ENCODE data around the gene SLC1A2.

Gene SLC1A2

DNA sequence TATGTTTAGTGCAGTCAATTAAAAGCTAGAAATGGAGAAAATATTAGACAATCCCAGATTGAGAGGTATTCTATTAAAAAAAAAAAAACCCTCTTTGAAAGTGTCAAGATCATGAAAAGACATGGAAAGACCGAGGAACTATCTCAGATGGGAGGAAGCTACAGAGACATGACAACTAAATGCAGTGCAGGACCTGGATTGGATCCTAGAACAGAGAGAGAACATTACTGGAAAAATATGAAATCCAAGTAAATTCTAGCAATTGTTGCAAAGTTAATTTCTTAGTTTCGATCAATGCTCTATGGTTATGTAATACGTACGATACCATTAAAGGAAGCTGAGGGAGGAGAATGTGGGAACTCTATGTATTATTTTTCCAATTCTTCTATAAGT is 43.2 kb downstream of the SLC1A2 start:
- DNase-seq (ENCODE audit: low spot score), result no peak

DNA sequence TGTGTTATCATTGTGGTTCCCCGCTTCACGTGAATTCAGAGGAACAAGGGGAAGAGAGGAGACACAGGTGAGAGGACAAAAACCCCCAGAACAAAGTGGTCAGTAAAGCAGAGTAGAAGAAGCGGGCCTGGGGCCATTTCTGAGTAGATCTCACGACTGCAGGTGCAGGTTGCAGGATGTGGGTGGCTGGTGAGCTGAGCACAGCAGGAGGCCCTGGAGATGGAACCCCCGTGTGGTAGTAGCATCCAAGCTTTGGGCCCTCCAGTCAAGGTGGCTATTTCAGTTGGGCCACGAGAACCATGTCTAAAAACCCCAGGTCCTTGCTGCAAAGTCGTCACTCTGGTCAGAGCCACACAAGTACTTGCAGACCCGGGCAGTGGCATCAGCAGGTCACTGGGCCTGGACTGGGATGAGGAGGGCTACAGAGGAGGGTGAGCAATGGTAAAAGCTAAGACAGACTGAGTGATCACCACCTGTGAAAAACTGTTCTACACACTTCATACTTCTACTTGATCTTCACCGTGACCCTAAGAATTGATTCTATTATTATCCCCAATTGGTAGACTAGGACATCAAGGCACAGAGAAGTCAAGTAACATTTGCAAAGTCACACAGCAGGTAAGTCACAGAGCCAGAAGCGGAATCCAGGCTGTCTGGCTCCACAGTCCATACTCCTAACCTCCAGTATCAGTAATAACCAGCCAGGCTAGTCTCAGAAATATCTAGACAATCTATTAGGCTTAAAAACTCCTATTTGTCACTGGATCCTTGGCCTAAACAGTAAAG is 43.8 kb downstream of the SLC1A2 start:
- DNase-seq (ENCODE audit: low spot score), result no peak

DNA sequence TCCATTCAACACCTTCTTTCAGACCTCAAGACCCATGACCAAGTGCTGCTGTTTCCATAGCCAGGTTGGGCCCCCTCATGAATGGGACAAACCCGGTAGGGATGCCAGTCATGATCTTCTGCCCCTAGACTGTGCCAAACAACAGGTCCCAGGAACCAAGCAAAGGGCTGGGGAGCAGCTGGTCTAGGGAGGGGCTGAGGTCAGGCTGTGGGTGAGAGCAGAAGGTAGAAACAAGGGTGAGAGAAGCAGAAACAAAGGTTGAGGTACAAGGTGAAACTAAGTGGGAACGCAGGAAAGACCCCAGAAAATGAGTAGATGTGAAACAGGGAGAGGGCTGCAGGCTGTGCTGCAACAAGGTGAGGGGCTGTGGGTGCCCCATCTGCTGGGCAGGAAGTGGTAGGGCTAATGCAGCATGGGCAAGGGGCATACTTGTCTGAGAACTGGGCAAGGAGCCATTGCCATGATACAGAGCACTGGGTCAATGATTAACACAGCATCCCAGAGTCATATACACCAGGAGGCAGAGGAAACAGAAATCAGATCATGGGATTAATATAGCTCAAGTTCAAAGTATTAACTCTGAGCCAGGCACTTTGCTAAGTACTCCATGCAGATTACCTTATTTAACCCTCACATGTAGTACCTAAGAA is 45.9 kb downstream of the SLC1A2 start:
- no peak for DNase-seq (ENCODE audit: low spot score)

DNA sequence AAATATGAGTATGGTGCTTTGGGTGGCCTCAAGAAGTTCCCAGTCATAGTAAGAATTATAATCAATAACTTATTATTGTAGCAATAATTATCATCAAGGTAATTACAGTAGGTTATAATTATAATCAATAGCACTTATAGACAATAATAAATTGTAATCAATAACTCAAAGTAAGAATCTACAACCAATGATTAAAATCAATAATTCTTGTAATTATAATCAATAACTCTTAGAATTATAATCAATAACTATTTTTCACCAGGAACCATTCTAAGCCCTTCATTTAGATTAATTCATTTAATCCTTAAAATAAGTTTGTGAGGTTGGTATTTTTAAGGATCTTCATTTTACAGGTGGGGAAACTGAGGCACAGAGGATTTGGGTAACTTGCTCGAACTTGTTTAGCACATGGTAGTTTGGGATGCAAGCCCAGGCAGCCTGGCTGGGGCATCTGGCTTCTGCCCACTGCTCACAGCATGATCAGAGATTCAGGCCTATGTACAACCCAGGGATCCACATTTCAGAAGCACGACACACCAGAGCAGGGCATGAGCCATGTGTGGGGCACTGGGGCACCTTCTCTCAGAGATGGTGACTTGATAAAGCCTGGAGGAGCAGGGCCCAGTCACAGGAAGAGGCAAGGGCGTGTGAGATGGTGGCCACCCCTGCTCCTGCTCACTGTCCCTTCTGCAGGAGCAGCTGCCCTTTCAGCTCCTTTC is 46.6 kb downstream of the SLC1A2 start:
- no peak for DNase-seq (ENCODE audit: low spot score)

DNA sequence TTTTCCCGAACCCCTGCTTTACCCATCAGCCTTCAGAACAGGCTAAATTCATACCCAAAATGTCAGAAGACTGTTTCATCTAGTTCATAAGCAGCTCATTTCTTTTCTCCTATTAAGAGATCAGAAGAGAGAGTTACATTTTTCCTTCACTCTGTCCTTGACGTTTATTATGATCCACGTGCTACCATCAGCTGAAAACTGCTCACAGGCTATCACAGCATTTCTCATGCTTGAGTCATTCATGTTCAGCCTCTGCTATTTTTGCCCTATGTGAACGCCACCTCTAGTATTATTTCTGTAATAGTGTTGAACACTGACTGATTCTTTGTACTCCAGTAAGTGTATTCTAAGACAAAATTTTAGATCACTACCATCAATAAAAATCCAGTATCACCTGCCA is 51.9 kb downstream of the SLC1A2 start:
- no peak for DNase-seq (ENCODE audit: low spot score)

DNA sequence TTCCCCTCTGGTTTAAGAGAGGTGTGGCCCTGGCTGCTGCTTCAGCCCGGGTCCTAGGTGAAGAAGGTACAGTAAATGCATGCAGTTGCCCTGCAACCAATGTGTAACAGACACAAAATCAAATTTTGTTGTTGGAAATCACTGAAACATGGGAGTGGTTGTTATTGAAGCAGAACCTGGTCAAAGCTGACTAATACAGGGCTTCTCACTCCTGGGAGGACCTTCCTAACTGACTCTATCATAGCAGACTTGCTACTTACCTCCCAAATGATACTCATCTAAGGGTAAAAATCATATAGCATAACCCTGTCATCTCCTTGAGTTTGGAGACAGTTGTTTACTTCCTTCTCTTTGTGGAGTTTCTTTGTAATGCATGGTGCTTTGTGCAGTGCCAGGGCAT is 52.6 kb downstream of the SLC1A2 start:
- no peak for DNase-seq (ENCODE audit: low spot score)

DNA sequence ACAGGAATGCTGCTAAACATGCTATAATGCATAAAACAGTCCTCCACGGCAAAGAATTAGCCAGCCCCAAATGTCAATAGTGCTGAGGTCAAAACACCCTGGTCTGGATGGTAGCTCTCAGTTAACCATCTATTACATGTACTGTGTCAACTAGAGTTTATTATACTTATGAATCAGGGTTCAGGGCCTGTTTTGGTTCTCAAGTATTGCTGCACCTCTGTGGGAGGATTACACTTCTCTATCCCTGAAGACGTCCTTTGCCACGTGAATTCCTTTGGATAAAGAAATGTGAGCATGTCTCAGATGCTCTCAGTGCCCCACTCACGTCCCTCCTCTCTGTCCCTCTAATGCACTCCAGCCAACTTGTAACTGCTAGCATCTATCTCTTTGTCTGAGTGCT is 53.4 kb downstream of the SLC1A2 start:
- no peak for DNase-seq (ENCODE audit: low spot score)

DNA sequence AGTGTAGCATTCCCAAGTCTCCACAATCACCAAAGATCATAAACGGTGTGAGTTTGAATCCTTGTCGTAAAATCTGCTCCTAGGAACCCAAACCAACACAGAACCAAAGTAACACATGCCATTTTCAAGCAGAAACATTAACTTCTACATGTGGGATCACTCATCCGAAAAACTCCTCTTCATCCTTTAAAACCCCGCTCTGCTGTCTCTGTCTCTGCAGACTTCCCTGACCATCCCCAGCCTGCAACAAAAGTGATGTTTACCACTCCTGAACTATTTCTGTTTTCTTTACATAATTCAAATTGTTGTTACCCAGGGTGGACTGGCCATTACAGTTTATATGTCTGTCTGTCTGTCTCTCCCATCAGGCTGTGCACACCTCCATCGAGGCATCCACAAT is 54.0 kb downstream of the SLC1A2 start:
- no peak for DNase-seq (ENCODE audit: low spot score)

DNA sequence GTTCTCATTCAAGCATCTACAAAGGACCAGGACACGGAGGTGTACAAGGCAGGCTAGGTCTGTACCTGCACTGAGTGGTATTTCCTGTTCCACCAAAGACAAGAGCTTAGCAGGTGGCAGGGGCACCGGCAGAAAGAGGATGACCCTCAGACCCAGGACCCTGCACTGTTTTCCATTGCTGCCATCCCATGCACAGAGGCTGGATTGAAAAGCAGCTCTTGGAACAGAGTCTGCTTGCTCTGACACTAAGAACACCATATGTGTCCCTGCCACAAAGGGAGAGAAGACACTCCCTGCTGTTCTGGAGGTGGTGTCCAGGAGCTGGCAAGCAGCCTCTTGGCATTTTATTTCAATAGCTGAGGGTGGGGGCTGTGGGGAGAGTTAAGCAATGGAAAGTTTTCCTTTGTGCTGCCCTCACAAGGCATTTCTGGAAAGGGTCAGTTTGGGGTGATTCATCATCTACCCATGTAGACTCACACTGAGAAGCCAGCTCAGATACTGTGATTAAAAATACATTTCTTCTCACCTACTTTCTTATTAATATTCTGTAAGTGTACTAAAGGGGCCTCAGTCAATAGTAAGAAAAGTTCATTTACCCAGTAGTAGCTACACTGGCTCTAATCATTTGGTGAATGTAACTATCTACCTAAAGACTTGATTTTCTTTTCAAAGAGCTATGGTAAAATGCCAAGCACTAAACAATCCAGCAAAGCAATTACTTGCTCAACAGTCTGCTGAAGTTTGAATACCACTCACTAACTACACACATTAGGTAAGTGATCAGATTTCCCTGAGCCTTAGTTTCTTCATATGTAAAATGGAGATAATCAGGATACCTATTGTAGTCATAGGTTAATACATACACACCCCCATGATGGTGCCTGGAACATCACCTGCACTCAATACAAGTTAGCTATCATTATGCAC is 55.2 kb downstream of the SLC1A2 start:
- no peak for DNase-seq (ENCODE audit: low spot score)

DNA sequence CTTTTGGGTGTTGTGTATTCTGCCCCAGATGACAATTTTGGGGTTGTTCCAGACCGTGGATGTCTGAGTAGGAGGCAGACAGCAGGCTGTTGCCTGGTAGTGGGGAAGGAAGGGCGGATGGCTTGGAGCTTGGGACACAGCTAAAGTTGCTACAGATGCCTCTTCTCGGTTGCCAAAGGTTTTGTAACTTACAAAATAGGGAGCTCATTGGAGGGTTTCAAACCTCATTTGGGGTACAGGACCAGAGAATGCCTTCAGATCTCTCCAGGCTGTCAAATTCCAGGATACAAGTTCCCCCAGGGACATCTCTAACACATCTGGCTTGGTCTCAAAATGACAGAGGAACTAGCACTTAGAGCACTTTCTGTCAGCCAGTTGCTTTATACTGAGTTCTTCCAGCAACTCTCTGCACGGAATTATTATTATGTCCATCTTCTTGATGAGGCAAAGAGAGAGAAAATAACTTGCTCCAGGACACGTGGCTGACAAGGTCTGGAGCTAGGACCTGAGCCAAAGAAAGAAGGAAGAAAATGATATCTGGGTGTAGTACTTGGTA is 56.0 kb downstream of the SLC1A2 start:
- no peak for DNase-seq (ENCODE audit: low spot score)

DNA sequence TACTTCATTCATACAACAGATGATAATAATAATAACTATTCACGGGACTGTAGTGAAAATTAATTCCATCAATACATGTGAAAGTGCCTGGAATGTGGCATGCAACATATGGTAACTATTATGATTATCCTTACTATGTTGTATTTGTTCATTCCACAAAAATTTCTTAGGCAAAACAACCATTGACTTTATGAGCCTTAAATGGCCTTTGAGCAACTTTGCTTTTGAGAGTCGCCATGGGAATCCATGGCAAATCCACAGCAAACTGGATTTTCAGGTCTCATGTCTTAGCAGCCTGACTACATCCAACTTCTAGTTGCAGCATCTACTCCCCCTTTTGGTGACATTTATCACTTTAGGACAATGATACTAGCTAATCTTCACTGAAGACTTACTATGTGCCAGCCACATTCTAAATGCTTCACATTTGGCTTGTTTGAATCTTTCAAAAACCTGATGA is 56.8 kb downstream of the SLC1A2 start:
- DNase-seq (ENCODE audit: low spot score), result no peak

DNA sequence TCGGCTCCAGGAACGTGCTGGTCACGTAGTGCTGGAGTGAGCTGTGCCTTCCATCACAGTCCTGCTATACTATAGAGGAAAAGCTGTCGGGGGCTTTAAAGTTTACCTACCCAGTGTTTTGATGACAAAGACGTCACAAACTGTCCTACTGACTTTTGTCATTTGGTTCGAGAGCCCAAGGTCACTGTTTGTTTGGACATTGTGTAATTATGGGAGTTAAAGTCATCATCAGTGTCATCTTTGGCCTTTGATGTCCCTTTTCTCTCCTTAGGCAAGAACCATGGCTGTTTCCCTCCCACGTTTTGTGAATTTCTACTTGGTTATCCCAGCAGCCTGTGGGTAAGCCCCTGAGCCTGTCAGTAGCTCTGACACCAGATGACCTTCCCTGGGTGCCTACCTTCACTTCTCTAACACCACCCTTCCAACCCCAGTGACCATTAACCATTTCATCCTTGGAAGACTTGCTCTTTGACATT is 59.3 kb downstream of the SLC1A2 start:
- no peak for DNase-seq (ENCODE audit: low spot score)

DNA sequence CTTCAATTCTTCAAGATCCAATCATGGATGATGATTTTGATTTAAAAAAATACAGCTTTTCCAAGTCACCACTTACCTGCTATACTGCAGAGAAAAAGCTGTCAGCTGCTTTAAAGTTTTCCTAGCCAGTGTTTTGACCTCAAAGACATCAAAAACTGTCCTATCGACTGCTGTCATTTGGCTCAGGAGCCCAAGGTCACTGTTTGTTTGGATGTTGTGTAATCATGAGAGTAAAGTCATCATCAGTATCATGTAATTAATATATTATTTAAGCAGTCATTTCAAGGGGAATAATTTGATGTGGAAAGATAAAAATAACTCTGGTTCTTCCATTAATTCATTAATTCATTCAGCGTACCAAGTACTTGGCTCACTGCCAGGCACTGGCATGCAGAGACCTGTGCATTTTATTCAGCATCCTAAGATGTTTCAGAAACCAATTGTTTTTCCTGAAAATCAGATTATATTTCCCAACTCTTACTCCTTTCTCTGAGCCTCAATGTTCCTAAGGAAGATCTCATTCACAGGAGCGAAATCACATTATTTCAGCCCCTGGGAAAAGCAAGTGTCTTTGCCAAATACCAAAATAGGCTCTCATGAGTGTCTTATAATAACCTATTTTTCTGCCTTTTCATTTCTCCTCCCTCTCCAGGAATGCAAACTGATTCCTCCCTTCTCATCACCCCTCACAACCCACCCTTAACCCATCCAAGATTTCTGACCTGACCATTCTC is 59.9 kb downstream of the SLC1A2 start:
- no peak for DNase-seq (ENCODE audit: low spot score)

DNA sequence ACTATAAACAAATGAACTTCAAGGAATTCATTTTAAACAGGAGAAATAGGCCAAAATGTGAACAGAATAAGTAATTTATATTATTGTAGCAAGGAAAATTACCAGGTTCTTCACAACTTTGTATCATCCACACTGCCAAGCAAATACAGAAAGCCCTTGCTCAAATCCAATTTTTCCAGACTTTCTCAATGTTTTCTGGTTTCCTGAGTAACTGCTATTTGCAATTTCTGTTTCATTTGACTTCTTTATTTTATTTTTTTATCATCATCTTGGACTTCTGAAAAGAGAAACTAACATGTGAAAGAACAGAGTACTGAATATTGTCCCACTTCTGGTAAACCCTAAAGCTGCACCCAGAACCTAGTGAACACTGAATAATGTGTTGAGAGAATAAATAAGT is 61.0 kb downstream of the SLC1A2 start:
- DNase-seq (ENCODE audit: low spot score), result no peak

DNA sequence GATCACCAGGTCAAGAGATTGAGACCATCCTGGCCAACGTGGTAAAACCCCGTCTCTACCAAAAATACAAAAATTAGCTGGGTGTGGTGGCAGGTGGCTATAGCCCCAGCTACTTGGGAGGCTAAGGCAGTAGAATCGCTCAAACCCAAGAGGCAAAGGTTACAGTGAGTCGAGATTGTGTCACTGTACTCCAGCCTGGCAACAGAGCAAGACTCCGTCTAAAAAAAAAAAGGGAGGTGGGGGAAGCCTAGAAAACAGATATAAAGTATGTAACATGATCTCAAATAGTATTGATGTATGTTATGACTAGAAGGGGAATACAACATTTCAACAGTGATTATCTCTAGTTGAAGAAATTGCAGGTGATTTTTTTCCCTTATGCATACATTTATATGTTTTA is 61.4 kb downstream of the SLC1A2 start:
- no peak for DNase-seq (ENCODE audit: low spot score)

DNA sequence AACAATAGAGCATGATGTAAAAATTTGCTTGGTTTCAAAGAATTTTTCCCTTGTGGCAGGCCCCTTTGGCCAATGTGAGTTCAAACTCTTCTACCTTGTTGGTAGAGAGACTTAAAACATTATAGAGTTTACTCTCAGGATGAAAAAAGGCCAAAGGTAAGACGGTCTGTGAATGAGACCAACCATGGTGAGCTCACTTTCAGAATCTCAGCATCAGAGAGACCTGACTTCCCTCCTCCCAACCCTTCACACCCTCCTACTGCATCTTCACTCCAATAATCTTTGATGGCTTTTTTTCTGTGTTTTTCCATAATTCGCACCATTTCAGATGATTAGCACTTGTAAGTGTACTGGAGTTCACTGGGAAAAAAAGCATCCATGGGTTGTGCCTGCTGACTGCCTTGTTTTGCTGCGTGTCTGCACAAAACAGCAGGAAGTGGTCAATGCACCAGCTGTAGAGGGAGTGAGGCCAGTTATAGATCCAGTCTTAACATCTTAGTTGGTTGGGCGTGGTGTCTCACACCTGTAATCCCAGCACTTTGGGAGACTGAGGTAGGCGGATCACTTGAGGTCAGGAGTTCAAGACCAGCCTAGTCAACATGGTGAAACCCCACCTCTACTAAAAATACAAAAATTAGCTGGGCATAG is 64.1 kb downstream of the SLC1A2 start:
- no peak for DNase-seq (ENCODE audit: low spot score)

DNA sequence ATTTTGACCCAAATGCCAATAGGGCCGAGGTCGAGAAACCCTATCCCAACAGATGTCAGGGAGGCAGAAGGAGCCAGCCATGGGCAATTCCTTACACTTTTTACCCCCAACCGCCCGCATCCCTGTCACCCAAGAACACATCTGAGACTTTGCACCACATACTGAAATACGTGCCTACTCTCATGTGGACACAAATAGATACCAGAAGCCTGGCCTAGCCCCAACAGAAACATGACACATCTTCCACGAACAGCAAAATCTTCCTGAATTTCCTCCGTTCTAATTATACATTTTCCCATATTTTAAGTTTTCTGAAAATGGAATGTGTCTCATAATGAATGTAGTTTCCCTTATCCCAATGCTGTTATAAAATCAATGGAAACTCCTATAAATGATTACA is 64.7 kb downstream of the SLC1A2 start:
- DNase-seq (ENCODE audit: low spot score), result no peak

DNA sequence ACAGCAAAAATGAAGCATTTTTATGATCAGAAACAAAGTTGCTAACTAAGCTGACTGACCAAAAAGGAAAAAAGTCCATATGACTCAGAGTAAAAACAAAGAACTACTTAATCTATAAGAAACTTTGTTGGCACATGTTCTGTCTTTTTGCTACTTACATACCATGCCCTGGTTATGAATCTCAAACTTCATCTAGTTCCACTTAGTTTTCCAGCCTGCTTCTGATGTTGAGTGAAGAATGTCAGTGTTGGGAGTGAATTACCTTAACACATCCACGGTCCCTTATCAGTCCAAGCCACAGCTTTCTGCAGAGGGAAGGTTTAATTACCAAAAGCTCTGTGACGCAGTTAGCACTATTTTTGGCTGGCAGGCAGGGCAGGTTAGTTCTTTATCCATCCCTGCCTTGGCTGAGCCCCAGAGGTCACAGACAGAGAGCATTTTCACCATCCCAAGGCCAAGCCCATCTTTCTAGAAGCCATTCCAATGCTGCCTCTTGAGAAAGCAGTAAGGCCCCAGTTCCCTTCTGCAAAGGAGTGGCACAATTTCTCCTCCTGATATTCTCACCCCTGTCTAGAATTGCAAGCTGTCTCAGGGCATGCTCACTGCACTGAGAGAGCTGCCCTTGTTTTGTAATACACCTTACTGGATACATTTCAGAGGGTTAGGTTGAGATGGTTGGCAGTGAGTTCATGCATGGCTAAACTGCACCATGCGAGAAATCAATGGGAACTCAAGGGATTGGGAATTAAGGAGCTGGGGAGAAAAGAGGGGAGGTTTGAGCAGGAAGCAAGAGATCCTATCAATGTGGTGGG is 67.1 kb downstream of the SLC1A2 start:
- no peak for DNase-seq (ENCODE audit: low spot score)

DNA sequence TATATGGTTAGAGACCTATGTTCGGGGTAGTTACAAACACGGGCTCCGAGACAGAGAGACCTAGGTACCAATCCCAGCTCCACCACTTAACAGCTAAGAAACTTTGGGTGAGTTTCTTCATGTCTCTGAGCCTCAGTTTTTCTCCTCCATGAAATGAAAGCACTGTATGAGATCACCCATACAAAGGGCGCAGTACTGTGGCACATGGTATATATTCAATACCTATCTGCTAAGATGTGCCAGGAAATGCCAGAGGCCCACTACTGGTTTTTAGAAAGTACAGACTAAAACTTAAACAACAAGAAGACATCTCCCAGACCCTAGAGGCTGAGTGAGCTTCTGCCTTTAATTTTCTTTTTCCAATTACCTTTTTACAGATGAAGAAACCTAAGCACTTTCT is 69.5 kb downstream of the SLC1A2 start:
- no peak for DNase-seq (ENCODE audit: low spot score)

Data from HuH-7 (cell line).